GM18909 (cell line): Measurements from ENCODE around the gene C3.
"Not testable (repeated sequence)": the region's sequence is repeated elsewhere in the genome, so short reads cannot be mapped to it uniquely, and the experiment has no call there.

Experiments
- ATAC-seq: cut with Tn5 transposase; IDR thresholded peaks from one replicate; pipeline ENCODE4 v1.9.1; 2021; ENCODE audit warnings: mild to moderate bottlenecking; ENCODE audit not compliant: unreplicated experiment, poor library complexity

C3 gene

DNA sequence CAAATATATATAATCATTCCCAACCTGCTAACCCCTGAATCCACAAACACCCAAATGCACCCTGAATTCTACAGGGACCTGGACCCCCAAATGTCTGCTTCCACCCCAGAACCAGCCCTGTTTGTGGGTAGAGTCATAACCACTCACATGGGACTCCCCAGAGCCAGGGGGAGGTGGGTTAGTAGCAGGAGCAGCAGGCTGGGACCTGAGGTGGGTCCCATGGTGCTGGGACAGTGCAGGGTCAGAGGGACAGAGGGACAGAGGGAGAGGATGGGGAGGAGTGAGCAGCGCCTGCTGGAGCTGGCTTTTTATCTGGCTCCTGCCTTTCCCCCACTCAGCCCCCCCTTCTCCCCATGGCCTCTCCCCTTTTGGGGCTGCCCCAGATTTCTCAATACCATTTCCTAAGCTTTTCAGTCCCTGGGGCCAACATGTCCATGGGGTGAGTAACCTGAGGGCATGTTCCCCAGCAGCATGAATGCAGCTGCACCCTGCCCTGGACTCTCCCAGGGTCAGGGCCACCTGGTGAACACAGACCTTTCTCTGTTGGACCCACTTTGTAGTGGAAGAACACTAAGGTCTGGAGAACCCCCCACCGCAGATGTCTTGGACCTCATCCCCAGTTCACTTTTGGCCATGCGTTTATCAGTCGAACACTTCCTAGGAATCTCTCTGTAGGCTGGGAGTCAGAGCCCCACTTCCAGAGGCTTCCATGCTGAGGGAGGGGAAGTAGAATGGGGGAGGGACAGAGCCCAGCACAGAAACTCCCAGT lies at the start of gene C3:
C3 (minus strand) TSS at position 282 of the 769 bp plus-strand sequence; CDS start at position 221, 61 bp downstream.
- ATAC-seq = no peak

DNA sequence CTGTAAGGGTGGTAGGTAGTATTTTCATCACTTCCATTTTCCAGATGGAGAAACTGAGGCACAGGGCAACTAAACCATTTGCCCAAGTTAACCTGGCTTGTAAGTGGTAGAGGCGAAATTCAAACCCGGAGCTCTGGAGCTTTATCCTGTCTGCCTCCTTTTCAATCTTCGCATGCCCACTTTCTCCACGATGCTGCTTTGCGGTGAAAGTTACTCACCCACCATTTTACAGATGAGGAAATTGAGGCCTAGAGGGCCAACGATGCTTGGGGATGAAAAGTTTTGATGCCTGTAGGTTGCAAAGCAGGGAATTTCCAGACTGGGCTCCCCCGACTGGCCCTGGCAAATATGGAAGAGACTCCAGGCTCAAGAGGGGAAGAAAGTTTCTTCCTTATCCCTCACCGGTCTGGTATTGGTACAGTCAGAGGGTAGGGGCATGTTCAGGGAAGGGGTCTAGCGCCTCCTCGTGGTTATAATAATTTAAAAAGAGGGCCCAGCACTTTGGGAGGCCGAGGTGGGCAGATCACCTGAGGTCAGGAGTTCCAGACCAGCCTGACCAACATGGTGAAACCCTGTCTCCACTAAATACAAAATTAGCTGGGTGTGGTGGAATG lies 48.7 kb upstream of the C3 start:
- ATAC-seq = no peak

DNA sequence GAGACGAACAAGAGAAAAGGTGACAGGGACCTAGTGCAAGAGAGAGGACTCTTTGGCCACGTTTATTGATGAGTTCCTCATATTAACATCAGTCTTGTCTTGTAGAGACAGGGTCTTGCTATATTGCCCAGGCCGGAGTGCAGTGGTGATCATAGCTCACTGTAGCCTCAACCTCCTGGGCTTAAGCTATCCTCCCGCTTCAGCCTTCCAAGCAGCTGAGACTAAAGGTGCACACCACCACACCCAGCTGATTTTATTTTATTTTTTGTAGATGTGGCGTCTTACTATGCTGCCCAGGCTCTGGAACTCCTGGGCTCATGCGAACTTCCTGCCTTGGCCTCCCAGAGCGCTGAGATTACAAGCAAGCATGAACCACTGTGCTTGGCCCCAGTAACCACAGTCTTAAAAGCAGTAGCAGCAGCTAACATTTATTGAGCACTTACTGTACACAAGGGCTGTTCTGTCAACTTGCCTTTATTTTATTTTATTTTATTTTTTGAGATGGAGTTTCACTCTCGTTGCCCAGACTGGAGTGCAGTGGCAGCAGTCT lies 47.9 kb upstream of the C3 start:
- no peak for ATAC-seq

DNA sequence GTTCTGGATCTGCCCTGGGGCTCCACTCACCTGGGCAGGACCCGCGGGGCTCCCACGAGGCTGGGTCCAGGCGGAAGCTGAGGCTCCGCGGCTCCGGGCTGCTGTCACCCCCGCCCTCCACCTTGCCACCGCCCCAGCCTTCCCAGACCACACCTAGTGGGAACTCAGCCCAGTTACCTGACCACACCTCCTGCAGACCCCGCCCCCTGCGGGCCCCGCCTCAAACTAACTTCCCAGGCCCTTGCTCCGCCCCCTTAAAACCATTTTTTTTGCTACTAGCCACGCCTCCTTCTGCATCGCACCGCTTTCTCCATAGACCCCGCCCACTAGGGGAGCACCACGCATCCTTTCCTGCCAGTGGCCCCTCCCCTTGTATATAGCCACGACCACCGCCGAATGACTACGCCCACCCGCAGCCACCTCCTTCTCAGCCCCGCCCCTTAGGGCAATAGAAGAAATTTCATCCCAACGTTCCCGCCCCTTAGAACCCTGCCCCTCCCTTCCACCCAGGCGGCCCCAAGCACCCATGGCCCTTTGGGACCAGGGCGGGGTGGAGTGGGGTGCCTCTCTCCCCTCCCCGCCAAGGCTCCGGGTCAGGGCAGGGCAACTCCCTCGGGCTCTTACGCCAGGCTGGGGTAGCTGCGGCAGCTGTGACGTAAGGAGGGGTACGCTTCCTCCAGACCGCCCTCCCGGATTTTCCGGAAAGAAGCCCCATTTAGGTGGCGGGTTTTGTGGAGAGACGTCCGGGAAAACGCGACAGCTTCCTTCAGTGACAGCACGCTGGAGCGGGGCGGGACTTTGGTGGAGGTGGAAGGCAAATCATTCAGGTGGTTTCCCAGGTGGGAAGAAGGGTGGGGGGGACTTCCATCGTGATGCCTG lies 47.1 kb upstream of the C3 start, which contains the start of gene SH2D3A:
SH2D3A (minus strand) TSS at position 79 of the 879 bp plus-strand sequence. CDS start 3,687 bp downstream, outside the sequence.
- ATAC-seq = peak; percentile 77

DNA sequence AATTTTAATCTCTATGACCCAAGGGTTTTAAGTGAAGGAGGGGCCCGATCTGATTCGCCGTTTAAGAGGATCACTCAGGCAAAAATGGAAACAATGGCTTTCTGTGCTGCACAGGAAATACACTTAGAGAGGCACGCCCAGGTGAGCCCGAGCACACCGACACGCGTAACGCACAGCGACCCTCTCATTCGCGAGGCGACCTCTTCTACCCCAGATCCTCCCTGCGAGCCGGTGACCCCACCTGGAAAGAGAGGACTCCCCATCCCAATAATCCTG lies 46.6 kb upstream of the C3 start:
- ATAC-seq = peak; percentile 16

DNA sequence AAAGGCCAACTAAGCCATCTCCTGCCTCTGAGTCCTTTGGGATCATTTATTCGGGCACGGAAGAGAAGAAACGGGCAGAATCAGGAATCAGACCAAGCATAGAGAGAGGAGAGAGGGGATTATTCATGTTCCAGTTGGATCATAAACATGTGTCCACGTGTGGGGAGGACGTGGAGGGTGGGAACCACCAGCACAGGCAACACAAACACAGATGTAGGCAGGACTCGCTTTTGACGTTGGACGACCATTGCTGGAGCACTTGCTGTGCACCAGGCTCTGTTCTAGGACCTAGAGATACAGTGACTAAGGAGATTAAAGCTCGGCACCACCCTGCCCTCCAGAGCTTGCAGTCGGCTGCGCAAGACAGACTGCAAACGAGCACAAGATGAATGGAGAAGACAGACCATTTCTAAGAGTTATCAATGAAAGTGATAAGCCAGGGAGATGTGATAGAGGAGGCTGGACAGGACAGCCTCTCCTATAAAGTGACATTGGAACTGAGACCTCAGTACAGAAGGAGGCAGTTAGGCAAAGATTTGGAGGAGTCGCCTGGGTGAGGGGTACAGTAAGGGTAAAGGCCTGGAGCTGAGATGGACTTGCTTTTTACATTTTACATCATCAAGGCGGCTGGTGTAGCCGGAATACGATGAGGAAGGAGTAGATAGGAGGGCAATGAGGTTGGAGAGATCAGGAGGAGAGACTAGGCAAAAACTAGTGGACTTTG lies 46.1 kb upstream of the C3 start:
- no peak for ATAC-seq

DNA sequence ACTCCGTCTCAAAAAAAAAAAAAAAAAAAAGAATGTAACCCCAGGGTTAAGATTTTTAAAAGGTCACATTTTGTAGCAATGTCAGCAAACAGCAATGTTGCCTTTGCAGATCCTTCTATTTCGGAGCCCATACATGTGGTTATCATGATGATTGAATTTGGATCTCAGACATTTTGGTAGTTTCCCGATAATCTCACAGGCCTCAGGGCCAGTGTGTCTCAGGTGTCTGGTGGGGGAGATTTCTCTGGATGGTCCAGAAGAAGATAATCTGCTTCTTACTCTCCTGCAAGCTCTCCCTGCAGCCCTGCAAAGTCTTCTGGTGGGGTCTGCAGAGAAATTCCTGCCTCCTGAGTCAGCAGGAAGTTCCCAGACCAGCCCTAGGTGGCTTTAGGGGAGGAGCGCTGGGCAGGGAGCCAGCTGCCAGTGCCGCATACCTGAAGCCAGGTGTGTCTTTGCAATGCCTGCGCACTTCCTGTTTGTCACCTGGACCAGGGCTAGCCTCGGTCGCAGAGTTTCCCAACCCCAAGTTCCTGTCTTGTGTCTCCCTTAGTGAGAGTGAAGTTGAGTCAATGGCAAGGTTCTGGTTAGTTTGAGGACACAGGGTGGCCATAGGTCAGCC lies 45.4 kb upstream of the C3 start:
- ATAC-seq = no peak

DNA sequence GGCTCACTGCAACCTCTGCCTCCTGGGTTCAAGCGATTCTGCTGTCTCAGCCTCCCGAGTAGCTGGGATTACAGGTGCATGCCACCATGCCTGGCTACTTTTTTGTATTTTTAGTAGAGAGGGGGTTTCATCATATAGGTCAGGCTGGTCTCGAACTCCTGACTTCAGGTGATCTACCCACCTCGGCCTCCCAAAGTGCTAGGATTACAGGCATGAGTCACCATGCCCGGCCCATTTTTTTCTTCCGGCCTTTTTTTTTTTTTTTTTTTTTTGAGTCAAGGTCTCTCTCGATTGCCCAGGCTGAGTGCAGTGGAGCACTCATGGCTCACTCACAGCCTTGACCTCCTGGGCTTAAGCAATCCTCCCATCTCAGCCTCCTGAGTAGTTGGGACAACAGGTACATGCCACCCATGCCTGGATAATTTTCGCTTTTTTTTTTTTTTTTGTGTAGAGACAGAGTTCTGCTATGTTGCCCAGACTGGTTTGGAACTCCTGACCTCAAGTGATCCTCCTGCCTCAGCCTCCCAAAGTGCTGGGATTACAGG lies 41.9 kb upstream of the C3 start:
- ATAC-seq = not testable (repeated sequence)

DNA sequence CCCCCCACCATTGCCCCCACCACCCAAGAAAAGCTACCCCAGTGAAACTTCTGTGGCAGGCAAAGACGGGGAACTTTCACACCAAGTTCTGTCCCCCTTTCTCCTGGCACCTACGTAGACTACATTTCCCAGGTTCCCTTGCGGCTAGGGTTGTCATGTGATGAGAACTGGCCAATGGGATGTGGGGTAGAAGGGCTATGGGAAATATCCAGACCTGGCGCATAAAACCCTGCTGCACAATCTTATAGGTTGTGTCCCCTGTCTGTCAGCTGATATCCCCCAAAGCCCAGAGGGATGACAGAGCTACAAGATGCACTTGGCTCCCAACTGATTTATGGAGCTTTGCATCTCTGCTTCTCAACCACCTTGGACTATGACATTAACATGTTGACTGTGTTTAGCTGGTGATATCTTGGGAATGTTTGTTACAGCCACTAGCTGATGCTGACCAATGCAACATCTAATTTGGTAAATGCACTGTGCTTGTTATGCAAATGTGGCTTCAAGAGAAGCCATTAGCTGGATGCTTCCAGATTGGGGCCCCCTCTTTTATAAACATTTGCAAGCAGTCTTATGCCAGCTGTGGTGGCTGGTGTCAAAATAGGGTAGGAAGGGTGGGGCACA lies 40.7 kb upstream of the C3 start:
- no peak for ATAC-seq

DNA sequence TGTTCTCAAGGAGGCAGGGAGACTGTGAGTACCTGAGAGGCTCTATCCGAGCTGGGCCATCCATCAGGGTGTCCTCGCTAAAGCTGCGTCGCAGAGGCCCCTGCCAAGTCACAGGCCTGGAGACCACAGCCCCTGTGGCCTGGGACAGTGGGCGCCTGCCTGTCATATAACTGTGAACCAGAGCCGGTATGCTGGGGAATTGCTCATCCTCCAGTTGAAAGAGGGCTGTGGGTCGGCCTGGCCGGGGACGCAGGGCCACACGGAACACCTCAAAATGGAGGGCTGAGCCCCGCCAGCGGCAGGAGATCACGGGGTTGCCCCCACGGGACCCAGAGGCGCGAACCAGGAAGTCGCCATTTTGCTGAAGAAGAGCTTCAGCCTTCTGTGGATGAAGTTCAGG lies 40.2 kb upstream of the C3 start:
- no peak for ATAC-seq

DNA sequence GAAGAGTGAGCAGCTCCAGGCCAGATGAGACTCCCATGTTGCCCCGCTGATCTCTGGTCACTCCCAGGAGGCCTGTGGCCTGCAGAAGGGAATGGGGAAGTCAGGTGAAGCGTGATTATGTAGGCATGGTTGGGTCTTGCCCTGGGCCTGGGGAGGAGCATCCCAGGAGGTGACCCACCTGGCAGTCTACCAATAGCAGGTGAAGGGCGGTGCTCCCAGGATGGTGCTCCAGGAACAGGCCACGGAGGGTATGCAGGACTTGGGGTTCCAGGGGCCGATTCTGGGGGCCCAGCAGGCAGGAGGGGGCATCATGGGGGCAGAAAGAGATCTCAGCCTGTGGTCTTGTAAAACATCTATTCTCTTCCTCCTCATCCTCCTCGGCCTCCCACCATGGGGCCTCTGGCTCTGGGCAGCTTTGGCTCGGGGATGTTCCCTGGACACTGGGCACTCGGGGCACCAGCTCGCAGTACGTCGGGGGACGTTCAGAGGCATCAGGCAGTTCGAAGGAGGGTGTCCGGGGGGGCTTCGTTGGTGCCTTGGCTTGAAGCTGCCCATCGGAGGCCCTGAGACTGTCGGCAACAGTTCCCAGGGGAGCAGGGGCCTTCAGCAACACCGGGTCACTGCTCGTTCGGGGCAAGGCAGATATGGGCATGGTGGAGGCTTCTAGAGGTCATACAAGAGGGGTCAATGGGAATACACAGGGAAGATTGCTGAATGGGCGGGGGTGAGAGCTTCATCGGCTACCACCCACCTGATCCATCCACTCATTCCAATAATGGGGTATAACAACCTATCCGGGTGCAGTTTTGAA lies 34.4 kb upstream of the C3 start:
- no peak for ATAC-seq

DNA sequence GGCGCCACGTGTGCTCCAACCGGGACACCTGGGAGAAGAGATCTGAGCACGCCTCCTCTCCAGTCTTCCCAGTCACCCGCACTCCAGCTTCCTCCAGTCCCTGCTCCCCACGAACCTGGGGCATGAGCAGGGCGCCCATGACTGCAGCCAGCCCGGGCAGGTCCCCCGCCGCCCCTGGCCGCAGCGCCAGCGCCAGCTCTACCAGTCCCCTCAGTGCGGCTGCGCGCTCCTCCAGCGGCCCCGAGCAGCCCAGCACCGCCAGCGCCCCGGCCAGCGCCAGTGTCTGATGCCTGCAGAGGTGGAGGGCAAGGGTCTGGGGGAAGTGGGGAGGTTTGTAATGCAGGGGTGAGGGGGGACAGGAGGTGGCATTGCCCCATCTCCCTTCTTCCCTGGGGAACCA lies 33.7 kb upstream of the C3 start:
- no peak for ATAC-seq

DNA sequence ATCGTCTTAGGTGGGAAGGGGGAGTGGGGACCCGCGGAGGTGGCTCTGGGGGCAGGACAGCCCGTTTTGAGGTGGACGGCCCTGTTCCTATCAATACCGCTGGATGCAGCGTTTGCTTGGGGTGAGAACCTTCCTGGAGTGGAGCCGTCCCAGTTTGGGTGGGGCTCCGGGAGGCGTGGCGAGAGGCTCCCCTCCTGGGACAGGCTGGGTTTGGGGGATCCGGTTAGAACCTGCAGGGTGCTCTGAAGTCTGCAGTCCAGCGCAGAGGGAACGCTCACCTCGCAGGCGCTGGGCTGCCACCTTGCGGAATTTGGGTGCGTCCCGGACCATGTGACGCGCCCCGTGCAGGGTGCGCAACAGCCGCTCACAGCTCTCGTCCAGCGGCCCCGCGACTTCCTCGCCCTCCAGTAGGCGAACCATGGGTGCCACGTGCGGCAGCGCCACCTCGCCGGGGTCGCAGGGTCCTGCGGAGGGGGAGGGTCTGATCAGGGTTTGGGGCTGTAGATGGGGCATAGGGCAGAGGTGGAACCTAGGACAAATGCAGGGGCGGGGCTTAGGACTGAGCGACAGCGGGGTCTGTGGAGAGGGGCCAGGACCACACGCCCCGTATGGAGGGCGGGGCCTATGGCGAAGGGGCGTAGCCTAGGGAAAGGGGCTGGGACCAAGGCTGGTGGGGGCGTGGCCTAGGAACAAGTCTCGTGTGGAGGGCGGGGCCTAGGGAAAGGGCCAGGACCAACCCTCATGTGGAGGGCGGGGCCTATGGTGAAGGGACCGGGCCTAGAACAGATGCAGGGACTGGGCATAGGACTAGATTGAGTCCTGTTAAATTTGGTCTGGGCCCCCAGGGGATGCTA lies 33.0 kb upstream of the C3 start:
- peak; percentile 70 for ATAC-seq

DNA sequence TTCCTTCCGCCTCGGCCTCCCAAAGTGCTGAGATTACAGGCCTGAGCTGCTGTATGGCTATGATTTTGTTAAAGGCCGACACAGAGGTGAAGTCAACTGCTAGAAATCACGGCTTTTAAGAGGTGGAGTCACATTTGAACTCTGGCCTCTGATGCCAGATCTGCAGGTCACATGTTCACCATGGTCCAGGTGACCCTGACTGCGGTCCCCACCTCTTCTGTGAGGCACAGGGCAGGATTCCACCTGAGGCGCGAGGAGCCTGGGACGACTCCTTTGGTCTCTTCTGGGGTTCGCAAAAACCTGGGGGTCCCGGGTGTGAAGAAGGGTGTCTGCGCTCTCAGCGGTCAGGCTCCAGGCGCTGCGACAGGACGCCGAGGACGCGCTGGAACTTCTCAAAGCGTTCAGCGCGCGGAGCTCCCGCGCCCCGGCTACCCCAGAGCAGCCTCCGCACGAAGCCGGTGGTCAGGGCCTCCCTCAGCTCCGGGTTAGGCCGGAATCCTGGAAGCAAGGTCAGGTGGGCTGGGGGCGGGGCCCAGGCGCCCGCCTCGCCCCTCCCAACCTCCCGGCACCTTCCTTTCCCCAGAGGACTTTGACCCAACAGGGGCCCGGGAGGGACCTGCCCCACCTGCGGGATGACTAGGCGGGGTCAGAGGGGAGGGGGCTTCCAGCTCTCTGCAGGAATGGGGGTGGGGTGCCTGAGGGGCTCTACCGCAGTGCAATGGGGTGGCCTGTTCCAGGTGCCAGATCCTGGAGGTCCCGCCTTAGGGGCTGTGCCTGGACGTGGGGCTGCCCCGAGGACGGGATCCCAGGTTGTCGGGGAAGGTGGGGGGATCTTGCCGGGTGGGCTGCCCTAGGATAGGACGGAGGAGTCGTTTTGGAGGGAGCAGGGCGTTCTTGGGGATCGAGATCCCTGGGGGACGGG lies 32.1 kb upstream of the C3 start:
- no peak for ATAC-seq

DNA sequence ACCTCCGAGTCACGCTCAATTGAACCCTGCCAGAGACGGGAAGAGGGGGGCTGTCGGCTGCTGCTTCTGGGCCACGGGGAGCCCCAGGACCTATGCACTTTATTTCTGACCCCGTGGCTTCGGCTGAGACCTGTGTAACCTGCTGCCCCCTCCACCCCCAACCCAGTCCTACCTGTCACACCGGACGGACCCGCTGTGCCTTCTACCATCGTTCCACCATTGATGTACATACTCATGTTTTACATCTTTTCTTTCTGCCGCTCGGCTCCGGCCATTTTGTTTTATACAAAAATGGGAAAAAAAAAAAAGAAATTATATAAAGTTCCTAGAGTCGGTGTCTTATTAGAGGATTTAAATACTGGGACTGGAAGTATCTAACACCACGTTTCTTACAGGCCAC lies 30.7 kb upstream of the C3 start:
- ATAC-seq = no peak

DNA sequence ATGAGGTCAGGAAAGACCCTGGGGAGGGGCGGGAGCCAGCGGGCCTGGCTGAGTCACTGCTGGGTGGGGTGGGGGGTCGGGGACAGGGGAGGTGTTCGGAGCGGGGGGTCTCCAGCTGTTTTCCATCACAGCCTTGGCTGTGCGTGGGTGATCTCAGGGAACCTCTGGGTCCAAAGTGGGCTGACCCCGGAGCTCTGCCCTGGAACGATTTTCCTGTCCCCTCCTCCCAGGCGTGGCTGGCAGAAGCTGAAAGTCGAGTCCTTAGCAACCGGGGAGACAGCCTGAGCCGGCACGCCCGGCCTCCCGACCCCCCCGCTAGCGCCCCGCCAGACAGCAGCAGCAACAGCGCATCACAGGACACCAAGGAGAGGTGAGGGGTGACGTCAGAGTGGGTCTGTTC lies 29.6 kb upstream of the C3 start:
- ATAC-seq = no peak
